GM21367 (cell line): Measurements from ENCODE around the gene MCF2L.
A peak's percentile ranks its signal among the peaks of the same experiment; 100 is the strongest.
"Not testable (repeated sequence)": the region's sequence is repeated elsewhere in the genome, so short reads cannot be mapped to it uniquely, and the experiment has no call there.

Experiments
- ATAC-seq: cut with Tn5 transposase; IDR thresholded peaks from one replicate; pipeline ENCODE4 v1.9.1; 2021; ENCODE audit not compliant: unreplicated experiment

MCF2L gene, protein sequence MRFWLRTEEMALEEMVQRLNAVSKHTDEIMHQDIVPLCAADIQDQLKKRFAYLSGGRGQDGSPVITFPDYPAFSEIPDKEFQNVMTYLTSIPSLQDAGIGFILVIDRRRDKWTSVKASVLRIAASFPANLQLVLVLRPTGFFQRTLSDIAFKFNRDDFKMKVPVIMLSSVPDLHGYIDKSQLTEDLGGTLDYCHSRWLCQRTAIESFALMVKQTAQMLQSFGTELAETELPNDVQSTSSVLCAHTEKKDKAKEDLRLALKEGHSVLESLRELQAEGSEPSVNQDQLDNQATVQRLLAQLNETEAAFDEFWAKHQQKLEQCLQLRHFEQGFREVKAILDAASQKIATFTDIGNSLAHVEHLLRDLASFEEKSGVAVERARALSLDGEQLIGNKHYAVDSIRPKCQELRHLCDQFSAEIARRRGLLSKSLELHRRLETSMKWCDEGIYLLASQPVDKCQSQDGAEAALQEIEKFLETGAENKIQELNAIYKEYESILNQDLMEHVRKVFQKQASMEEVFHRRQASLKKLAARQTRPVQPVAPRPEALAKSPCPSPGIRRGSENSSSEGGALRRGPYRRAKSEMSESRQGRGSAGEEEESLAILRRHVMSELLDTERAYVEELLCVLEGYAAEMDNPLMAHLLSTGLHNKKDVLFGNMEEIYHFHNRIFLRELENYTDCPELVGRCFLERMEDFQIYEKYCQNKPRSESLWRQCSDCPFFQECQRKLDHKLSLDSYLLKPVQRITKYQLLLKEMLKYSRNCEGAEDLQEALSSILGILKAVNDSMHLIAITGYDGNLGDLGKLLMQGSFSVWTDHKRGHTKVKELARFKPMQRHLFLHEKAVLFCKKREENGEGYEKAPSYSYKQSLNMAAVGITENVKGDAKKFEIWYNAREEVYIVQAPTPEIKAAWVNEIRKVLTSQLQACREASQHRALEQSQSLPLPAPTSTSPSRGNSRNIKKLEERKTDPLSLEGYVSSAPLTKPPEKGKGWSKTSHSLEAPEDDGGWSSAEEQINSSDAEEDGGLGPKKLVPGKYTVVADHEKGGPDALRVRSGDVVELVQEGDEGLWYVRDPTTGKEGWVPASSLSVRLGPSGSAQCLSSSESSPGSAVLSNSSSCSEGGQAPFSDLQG

DNA sequence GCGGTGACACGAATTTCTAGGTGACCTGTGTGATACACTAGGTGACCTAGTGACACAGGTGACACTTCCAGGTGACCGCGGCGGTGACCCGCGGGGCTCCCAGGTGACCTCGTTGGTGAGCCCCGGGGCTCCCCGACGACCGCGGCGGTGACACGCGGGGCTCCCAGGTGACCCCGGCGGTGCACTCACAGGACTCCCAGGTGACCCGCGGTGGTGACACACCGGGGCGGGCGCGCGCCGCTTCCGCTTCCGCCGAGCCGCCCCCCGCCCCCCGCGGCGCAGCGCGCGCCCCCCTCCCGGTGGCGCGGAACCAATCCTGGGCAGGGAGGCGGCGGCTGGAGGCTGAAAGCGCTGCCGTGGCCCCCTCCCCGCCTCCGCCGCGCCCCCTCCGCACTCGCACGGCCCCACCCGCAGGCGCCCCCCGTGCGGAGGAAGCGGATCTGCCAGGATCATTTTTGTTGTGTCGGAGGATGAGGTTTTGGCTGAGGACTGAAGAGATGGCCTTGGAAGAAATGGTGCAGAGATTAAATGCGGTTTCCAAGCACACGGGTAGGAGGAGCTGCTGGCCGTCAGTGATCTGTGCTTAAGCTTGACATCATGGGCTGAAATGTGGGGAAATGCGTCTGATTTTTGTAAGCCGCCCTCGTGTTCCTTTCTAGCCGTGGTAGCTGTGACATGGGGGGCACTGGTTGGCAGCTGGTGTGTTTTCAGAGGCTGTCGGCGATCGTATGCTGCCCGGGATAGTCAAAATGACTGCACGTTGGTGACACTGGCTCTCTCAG is at the start of gene MCF2L:
MCF2L (plus strand) TSS at position 305 of the 782 bp plus-strand sequence; CDS start at position 471, 166 bp downstream.
- ATAC-seq = no peak

DNA sequence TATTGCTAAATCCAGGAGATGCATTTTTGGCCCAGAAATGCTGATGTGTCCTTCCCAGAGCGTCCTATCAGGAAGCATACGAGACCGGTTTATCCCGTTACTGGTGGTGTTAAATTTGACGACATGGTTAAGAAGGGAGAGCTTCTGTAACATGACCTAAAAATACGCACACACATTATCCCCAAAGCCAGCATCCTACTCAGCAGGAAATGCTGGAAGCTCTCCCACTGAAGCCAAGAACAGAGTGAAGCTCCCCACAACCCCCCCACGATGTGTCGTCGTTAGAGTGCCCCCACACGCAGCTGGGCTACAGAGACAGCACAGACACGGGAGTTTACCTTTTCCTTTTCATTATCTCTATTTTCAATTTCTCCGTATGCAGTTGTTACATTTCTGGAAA is 45.1 kb upstream of the MCF2L start:
- no peak for ATAC-seq

DNA sequence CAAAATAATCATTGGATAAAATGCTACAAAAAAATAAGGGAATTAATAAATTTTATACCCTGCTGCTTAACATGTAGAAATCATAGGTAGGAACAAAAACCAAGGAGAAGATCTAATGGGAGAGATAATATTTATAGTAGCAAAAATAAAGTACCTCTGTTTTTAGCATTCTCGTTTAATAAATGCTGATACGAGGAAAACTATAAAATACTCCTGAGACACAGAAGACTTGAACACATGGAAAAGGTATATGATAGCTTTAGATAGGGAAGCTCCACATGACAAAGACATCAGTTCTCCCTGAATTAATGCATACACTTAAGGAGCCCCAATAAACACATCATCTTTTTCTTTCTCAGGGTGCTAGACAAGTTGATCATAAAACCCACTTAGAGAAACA is 44.6 kb upstream of the MCF2L start:
- ATAC-seq = no peak

DNA sequence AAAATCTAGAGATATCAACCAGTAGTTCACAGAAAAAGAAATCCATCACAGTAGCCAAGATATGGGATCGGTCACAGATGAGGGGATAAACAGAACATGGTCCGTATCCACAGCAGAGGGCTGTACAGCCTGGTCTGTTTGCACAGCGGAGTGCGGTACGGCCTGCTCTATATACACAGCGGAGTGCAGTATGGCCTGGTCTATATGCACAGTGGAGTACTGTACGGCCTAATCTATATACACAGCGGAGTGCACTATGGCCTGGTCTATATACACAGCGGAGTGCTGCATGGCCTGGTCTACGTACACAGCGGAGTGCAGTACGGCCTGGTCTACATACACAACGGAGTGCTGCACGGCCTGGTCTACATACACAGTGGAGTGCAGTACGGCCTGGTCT is 43.0 kb upstream of the MCF2L start:
- no peak for ATAC-seq

DNA sequence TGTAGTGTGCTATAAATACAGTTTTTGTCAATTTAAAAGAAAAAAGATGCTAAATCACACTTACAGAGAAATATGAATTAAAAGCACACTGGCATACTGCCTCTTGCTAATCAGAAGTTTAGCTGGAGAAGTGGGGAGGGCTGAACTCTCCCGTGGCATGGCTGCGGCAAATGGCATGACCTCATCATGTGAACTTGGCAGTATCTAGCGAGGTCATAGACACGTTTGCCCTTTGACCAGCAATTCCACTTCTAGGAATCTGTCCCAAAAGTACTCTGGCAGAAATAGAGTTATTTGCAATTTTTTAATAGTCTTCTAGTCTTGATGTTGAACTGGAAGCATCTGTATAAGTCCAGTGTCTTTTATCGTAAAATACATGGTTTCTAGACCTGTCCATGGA is 42.0 kb upstream of the MCF2L start:
- no peak for ATAC-seq

DNA sequence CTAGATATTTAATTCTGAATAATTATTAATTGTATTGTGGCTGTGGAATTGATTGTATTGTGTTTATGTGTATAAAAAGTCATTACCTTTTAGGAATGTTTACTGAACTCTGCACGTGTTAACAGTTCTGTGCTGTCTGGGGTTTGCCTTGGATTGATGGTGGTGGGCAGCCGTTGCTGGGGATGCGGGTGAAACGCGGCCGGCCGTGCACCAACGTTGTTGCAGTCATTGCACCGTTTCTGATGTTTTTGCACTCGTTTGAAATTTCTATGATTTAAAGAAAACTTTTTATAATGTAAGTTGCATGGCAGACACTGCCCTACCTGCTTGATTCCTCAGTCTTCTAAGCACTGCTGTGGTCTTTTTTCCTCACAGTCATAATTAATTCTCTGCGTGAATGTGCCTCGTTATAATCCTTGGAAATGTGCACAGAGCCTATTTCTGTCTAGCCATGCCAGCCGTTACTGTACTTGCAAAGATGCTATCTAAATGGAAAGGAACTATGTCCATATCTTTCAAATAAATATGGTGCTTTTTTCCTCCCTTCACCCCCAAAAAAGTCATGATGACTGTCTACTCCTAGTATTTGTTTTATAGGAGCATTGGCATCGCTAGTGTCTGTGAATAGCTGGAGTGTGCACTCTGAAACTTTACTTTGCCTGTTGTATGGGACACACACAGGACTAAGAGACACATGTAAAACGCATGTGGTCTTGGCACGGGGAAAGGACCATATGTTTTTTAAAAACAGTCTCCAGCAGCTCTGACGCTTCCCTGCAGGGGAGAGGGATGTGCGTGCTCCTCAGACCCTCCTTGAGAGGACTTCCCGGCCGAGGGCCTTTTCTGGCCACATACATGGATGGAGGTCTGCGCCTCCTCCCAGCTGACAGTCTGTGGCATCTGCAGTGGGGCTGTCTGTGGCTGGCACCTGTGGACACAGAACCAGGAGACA is 40.7 kb upstream of the MCF2L start:
- ATAC-seq = no peak

DNA sequence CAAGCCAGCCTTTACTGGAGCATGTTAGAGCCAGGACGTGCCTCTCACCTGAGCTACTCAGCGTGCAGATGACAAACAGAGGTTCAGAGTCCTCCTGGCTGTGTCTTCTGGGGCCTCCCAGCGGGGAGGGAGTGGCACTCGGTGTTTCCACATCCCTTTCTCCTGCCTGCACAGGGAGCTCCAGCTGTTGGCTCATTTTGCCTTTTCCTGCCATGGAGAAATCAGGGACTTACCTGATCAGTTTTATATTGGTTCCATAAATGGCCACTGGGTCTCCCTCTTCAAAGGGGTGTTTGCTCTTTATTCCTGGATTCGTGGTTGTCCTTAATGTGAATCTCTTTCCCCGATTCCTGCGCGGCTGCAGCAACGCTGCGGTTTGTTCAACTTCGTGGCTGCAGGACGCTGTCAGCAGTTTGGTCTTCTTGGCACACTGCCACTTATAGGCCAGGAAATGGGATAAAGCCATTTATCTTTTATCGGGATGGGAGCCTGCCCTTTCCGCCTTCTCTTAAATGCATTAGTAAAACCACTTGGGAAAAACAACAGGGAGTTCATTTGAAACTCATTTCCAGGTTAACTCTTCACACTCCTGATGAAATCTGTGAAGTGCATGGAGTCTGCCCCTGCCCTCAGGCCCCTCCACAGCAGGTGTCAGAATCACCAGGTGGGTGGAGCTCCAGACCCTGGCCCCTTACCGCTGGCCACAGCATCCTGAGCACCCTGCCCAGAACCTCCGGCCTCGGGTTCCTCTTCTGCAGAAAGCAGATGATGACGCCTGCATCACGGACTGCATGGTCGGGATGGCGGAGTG is 39.8 kb upstream of the MCF2L start:
- no peak for ATAC-seq

DNA sequence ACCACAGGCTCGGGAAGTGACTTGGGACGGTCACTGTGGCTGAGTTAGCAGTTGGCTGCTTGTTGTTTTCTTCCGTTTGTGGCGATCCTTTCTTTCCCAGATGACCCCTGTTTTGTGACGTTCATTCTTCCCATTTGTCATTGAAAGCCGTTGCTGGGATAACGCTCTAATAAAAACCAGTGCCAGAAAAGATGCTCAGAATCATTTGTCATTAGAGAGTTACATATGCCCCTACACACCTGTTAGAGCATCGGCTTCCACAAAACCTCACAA is 39.3 kb upstream of the MCF2L start:
- no peak for ATAC-seq

DNA sequence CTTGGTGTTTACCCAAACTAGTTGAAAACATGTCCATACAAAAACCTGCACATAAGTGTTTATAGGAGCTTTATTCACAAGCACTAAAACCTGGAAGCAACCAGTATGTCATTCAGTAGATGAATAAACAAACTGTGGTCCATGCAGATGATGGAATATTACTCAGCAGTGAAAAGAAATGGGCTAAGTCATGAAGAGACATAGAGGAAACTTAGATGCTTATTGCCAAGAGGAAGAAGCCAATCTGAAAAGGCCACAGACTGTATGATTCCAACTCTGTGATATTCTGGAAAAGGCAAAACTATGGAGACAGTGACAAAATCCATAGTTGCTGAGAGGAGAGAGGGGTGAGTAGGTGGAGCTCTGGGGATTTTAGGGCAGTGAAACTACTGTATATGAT is 38.8 kb upstream of the MCF2L start:
- ATAC-seq = no peak

DNA sequence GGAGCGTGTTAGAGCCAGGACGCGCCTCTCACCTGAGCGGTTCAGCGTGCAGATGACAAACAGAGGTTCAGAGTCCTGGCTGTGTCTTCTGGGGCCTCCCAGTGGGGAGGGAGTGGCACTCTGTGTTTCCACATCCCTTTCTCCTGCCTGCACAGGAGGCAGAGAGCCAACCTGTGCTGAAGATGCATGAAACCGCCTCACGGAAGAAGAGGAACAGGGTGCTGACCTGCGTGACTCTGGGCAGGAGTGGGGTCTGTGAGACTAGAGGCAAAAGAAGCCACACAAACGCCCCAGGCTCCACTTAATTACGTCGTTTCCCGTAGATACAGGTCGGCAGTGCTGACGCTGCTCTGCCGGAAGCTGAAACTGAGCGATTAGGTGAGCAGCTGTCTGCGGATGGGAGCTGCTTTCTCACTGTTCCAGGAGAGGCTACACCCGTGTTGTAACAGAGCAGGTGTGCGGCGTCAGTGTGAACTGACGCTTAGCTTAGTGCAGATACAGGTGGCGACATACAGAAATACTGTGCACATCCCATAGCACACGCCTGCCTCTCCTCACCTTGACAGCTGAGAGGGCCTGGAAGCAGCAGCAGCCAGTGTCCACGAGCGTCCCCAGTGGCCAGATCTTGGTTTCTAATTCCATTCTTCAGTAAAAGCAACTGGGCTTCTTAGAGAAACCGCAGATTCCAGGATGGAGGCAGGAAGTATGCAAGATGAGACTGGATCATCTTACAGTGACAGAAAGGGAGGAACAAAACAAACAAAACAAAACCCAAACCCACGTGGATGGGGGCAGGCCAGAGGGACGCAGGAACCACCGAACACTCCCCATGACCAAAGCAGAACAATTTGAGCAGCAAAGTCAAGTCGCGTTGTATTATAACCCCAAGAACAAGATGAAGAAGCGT is 37.7 kb upstream of the MCF2L start:
- no peak for ATAC-seq

DNA sequence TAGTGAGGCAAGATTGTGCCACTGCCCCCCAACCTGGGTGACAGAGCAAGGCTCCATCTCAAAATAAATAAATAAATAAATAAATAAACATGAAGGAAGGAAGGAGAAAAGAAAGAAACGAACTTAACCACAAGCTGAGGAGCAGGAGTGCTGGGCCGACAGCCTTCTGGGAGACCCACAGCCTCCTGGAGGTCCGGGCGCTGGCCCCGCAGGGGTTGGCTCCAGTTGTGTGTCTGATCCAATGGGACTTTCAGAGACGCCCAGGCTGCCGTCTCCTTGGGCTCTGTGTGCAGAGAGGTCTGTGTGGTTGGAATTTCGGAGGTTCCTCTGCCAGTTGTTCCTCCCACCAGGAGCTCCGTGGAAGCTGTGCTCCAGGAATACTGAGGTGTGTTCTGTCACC is 36.0 kb upstream of the MCF2L start:
- ATAC-seq = no peak

DNA sequence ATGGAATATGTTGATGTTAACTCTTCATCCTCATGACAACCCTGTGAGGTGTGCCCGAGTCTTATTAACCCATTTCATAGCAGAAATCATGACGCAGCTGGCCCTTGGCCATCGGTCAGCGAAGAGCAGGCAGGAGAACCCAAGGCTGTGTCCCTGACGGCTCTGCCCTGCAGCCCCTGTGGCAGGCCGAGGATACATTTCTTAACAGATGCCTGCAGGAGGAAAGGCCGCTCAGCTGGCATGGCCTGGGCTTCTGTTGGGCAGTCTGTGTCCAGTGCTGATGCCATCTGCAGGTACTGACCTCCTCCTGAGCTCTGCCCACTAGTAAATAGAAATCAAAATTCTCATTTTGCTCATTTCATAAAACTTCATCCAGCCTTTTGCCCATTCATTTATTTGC is 35.4 kb upstream of the MCF2L start:
- no peak for ATAC-seq

DNA sequence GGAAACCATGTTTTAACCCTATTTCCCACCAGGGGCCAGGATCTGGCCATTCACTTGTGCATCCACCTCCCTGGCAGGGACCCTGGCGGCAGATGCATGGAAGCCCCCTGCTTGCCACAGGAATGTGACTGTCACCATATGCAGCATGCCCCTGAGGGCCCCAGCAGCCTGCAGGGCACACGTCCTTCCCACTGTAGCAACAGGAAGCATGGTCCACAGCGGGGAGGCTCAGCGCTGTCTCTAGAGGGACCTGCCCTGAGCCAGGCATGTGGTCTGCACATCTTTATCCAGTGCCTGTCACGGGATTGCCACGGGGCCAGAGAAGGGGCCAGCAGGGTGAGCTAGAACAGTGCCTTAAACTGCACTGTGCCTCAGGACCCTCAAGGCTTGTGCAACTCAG is 34.9 kb upstream of the MCF2L start:
- no peak for ATAC-seq

DNA sequence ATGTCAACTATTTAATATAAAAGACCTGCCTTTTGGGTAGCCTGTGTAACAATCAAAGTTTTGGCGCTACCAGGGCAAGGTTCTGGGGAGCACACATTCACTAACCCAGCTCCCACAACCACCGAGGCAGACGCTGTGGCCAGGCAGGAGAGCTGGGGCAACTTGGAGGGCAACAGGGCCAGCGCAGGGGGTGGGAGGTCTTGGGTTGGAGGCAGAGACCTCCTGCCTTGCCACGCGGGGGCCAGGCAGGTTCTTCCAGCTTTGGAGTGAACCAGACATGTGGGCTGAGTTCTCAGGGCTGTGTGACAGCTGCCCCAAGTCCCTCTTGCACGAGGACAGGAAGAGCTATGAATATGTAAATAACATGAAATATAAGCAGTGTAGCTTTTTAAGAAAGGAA is 30.3 kb upstream of the MCF2L start:
- ATAC-seq = no peak

DNA sequence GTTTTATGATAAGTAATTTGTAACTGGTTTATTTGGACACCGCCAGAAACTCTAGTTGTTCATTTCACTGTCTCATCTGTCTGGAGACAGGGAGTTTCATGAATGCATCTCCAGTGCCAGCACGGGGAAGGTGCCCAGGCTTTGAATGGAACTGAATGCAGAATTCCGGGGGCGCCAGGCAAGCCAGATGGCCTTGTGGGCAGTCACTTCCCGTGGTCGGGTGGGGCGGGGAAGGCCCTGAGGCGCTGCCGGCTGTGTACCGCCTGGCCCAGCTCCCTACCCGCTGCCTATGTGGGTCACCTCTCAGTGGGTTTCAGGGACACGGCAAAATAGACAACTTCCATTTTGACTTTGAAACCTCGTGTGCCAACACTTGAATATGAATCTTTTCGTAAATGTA is 28.8 kb upstream of the MCF2L start:
- ATAC-seq = no peak

DNA sequence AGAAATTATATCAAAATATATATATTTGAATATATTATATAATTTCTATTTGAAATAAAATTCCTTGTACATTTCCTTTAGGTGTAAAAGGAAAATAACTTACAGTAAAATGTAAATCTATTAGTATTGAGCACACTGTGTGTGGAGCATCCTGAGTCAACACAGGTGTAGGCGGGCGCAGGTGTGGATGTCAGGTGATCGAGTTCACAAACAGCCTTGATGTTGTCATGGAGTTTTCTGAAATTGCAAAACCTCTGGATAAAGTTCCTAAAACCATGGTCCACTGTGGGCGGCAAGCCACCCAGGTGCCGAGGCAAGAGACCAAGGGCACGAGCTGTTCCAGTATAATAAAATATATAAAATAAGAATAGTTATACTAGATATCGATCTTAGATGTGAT is 27.7 kb upstream of the MCF2L start:
- ATAC-seq = no peak

DNA sequence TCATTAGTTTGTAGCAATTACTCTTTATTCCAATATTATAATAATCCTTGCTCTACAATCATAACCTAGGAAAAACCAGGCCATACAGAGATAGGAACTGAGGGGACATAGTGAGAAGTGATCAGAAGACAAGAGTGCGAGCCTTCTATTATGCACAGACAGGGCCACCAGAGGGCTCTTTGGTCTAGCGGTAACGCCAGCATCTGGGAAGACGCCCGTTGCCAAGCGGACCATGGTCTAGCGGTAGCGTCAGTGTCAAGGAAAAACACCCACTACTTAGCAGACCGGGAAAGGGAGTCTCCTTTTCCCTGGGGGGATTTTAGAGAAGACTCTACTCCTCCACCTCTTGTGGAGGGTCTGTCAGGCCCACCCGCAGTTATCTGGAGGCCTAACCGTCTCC is 27.2 kb upstream of the MCF2L start:
- ATAC-seq = not testable (repeated sequence)

DNA sequence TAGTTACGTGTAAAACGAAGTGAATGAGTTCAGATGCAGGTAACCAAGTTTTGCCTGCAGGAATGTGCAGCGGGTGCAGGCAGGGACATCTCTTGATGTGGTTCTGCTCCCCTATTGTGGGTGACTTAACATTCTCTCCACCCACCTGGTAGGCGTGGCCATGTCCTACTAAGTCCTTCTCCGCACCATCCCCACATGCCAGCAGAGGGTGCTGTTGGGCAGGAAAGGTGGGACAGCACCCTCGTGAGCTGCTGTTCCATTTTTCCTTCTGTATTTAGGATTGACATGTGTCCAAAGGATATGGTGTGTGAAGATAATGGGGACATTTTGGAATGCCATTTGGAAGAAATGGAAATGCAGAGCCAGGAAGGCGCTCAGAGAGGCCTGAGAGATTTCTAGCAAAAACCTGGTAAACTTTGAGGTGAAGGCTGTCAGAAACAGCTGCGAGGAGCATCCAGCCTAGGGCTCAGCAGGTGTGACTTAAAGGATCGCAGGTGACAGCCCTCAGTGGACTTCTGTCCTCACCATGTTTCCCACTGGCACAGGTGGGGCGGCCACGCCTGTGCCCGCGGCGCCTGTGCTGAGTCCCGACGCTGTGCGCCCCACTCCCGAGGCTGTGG is 26.2 kb upstream of the MCF2L start:
- ATAC-seq = peak; percentile 98
